ENCODE measurements around the gene P2RX5. TPM values are rescaled to one million over a fixed set of nuclear protein-coding genes. Genes with fewer than 3 reads are reported as not detected.

Gene P2RX5
- total and polyA plus RNA-seq, 10 donors: 62.5 to 313 (median 152) TPM

- Histone ChIP-seq H3K27me3 (replicated peaks in 1 of 7) (peaks cover 0 to 33% (median 14%) of the 10 kb centered on the region in 7 donors), H3K36me3 (no peaks in the 10 kb centered on the region), H3K9me3 (peaks cover 0 to 13% (median 8%) of the 10 kb centered on the region in 8 donors), H3K4me3 (peak overlapping the region in 5 of 8 donors; percentile 56 to 85 (median 75)), H3K27ac (peak overlapping the region in 5 of 8 donors; percentile 75 to 92 (median 84)), H3K4me1 (peaks cover 0 to 84% (median 30%) of the 10 kb centered on the region in 6 donors)
- 54 to 67% (median 59%) methylated on average over 11 to 12 of the region's 12 CpGs for WGBS, 5 donors
- TF ChIP-seq POLR2AphosphoS5 (IDR thresholded peaks at IDR 0.05) (no peak), CTCF (IDR thresholded peaks at IDR 0.05 in 8 of 11, conservative IDR thresholded peaks at IDR 0.05 in 3 of 11) (no peak), POLR2A (IDR thresholded peaks at IDR 0.05) (no peak)
- DNase-seq: no peak
- intact Hi-C loops (cut with DNase I; ENCODE audit: low total_unique reads): no loop called here
These were observed 1.1 kb upstream of the P2RX5 start for GRCh38 chr17:3697103-3697476.

GRCh38 chr17:3695129-3695722, 729 bp downstream of the P2RX5 start:
- Histone ChIP-seq H3K4me1 (peaks cover 6 to 87% (median 46%) of the 10 kb centered on the region in 6 donors), H3K27me3 (replicated peaks in 1 of 7) (peaks cover 0 to 38% (median 14%) of the 10 kb centered on the region in 7 donors), H3K27ac (peak overlapping the region; percentile 39 to 92 (median 75)), H3K36me3 (peaks cover 0 to 18% (median 8%) of the 10 kb centered on the region in 6 donors), H3K9me3 (peaks cover 0 to 13% (median 8%) of the 10 kb centered on the region in 8 donors), H3K4me3 (peak overlapping the region; percentile 53 to 85 (median 71))
- TF ChIP-seq POLR2AphosphoS5 (IDR thresholded peaks at IDR 0.05): peak in 1 of 3 donors; percentile 28
- TF ChIP-seq POLR2A (IDR thresholded peaks at IDR 0.05): no peak
- TF ChIP-seq CTCF (IDR thresholded peaks at IDR 0.05 in 8 of 11, conservative IDR thresholded peaks at IDR 0.05 in 3 of 11): no peak
- 9 to 19% (median 15%) methylated on average over 8 to 17 of the region's 17 CpGs for WGBS, 5 donors
- intact Hi-C loops (cut with DNase I; ENCODE audit: low total_unique reads): no loop called here
- no peak for DNase-seq

- intact Hi-C loops (cut with DNase I; ENCODE audit: low total_unique reads): no loop called here
- Histone ChIP-seq H3K4me3 (peak overlapping the region; percentile 53 to 85 (median 71)), H3K36me3 (peaks cover 0 to 32% (median 13%) of the 10 kb centered on the region in 6 donors), H3K27ac (peak overlapping the region in 7 of 8 donors; percentile 29 to 92 (median 75)), H3K4me1 (peaks cover 10 to 91% (median 58%) of the 10 kb centered on the region in 6 donors), H3K27me3 (replicated peaks in 1 of 7) (peaks cover 0 to 40% (median 14%) of the 10 kb centered on the region in 7 donors), H3K9me3 (peaks cover 0 to 13% (median 8%) of the 10 kb centered on the region in 8 donors)
- TF ChIP-seq POLR2A (IDR thresholded peaks at IDR 0.05): no peak
- no peak for TF ChIP-seq CTCF (IDR thresholded peaks at IDR 0.05 in 8 of 11, conservative IDR thresholded peaks at IDR 0.05 in 3 of 11)
- peak in 2 of 3 donors; percentile 47 to 81 for TF ChIP-seq POLR2AphosphoS5 (IDR thresholded peaks at IDR 0.05)
- 38 to 65% (median 58%) methylated on average over 9 of the region's 9 CpGs for WGBS, 5 donors
- DNase-seq: no peak
These were observed 2.1 kb downstream of the P2RX5 start for GRCh38 chr17:3693829-3694231.

- Histone ChIP-seq H3K4me3 (peak overlapping the region; percentile 53 to 85 (median 71)), H3K36me3 (peaks cover 0 to 38% (median 15%) of the 10 kb centered on the region in 6 donors), H3K9me3 (peaks cover 0 to 8% (median 5%) of the 10 kb centered on the region in 8 donors), H3K4me1 (peaks cover 10 to 93% (median 65%) of the 10 kb centered on the region in 6 donors), H3K27ac (peak overlapping the region in 7 of 8 donors; percentile 29 to 92 (median 75)), H3K27me3 (replicated peaks in 1 of 7) (peaks cover 0 to 43% (median 14%) of the 10 kb centered on the region in 7 donors)
- intact Hi-C loops (cut with DNase I; ENCODE audit: low total_unique reads): no loop called here
- DNase-seq: no peak
- TF ChIP-seq POLR2AphosphoS5 (IDR thresholded peaks at IDR 0.05) (no peak), POLR2A (IDR thresholded peaks at IDR 0.05) (no peak), CTCF (IDR thresholded peaks at IDR 0.05 in 8 of 11, conservative IDR thresholded peaks at IDR 0.05 in 3 of 11) (no peak)
- WGBS, 5 donors: 51 to 61% (median 56%) methylated on average over 4 of the region's 4 CpGs
These were observed 2.8 kb downstream of the P2RX5 start for GRCh38 chr17:3693141-3693540.

Data from spleen (tissue), 11 donors.